Effector memory CD4-positive, alpha-beta T cell (primary cell): ENCODE measurements around the gene TUSC7.

Experiments
- DNase-seq, 3 donors: peaks; one replicate each; pipeline ENCODE4 v3.0.0-alpha.2; 2020
- H3K27ac ChIP-seq: 2 replicates; pipeline ENCODE4 v1.7.0; 2013; ENCODE audit warnings: mild to moderate bottlenecking, low read length, moderate library complexity; ENCODE audit not compliant: insufficient read depth, poor library complexity, severe bottlenecking
- H3K27me3 ChIP-seq: replicated peaks from 2 replicates; pipeline ENCODE4 v1.7.0; 2013; ENCODE audit warnings: mild to moderate bottlenecking, low read length; ENCODE audit not compliant: insufficient read depth, control insufficient read depth, poor library complexity, severe bottlenecking
- H3K36me3 ChIP-seq: 2 replicates; pipeline ENCODE4 v1.7.0; 2013; ENCODE audit warnings: mild to moderate bottlenecking, low read length, moderate library complexity; ENCODE audit not compliant: control insufficient read depth, insufficient read depth
- H3K4me1 ChIP-seq: 2 replicates; pipeline ENCODE4 v1.7.0; 2013; ENCODE audit warnings: low read length, mild to moderate bottlenecking; ENCODE audit not compliant: control insufficient read depth, insufficient read depth, poor library complexity, severe bottlenecking
- H3K4me3 ChIP-seq: 2 replicates; pipeline ENCODE4 v1.7.0; 2013; ENCODE audit warnings: low read length, low read depth, mild to moderate bottlenecking; ENCODE audit not compliant: insufficient read depth, poor library complexity, severe bottlenecking
- H3K9me3 ChIP-seq: 2 replicates; pipeline ENCODE4 v1.7.0; 2013; ENCODE audit warnings: mild to moderate bottlenecking, low read length, moderate library complexity; ENCODE audit not compliant: control insufficient read depth

TUSC7 gene

DNA sequence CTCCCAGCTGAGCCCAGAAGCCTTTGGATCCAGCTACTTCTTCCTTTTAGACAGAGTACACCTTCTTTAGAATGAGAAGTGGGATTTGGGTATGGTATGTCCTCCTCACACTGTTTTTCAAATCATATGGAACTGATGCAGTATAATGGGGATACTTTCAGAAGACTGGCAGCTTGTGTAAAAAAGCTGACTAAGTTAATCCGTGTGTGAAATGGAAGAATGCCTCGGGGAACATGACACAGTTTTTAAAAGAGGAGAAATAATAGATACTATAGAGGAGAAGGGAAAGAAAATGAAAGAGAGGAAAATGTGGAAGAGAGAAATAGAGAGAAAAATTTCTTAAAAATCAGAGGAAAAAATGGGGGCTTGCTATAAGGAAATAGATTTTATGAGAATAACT, 47.7 kb downstream of the TUSC7 start:
- no peak overlapping the region for H3K4me3 ChIP-seq
- no peaks in the 10 kb centered on the region for H3K9me3 ChIP-seq
- H3K27me3 ChIP-seq: no peaks in the 10 kb centered on the region
- no peak for DNase-seq
- H3K27ac ChIP-seq: no peak overlapping the region
- H3K36me3 ChIP-seq: no peaks in the 10 kb centered on the region
- no peaks in the 10 kb centered on the region for H3K4me1 ChIP-seq

DNA sequence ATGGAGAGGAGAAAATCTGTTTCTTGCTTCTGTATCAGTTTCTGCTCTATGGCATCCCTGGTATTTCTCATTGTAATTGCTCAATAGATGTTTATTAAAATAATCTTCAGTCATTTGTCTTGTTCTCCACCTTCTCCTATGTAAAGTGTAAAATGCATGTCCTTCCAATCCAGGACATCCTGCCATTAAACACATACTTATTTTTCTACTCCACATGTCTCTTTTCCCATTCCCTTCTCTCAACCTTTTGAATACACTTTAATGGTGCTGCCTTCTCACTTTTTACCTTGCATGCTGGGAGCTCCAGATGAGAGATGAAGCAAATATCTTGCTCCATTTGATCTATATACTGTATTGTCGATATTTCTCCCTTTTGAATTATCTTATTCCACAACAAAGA, 49.7 kb downstream of the TUSC7 start:
- DNase-seq: no peak
- Histone ChIP-seq H3K4me1 (no peaks in the 10 kb centered on the region), H3K9me3 (no peaks in the 10 kb centered on the region), H3K27me3 (no peaks in the 10 kb centered on the region), H3K4me3 (no peak overlapping the region), H3K36me3 (no peaks in the 10 kb centered on the region), H3K27ac (no peak overlapping the region)
